ENCODE results near the gene RALA.

DNA sequence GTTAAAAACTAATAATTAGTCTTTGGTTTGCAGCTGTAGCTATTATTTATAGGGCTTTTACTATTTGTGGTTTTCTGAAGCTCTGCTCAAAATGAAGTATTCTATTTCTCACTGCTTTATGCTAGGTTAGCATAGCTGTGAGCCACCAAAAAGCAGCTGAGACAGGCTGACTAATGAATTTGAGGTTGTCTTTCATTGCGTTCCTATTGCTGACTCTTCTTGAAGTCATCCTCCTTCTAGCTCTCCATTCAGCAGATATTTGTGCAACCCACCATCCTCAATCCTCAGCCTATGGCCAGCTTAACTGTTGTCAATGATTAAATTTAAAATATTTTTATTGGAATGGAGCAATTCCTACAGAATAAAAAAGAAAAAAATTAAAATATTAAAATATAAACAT is 2.1 kb upstream of the RALA start:
- TF ChIP-seq, protein P1, sequence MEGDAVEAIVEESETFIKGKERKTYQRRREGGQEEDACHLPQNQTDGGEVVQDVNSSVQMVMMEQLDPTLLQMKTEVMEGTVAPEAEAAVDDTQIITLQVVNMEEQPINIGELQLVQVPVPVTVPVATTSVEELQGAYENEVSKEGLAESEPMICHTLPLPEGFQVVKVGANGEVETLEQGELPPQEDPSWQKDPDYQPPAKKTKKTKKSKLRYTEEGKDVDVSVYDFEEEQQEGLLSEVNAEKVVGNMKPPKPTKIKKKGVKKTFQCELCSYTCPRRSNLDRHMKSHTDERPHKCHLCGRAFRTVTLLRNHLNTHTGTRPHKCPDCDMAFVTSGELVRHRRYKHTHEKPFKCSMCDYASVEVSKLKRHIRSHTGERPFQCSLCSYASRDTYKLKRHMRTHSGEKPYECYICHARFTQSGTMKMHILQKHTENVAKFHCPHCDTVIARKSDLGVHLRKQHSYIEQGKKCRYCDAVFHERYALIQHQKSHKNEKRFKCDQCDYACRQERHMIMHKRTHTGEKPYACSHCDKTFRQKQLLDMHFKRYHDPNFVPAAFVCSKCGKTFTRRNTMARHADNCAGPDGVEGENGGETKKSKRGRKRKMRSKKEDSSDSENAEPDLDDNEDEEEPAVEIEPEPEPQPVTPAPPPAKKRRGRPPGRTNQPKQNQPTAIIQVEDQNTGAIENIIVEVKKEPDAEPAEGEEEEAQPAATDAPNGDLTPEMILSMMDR (IDR thresholded peaks at IDR 0.05; ENCODE audit: insufficient read depth, low read length, poor library complexity, severe bottlenecking) = no peak
- TF ChIP-seq EZH2phosphoT487 (conservative IDR thresholded peaks at IDR 0.05; ENCODE audit: low read length) = no peak

Measured in SU-DHL-6 (cell line).